H1 (cell line): ENCODE data around the gene SPOP. TPM values are rescaled to one million over a fixed set of nuclear protein-coding genes. Genes with fewer than 3 reads are reported as not detected.

Experiments
- KDM1A ChIP-seq: fragments of 200-600, 300-600 bp; sonication (generic); IDR thresholded peaks from 2 replicates; pipeline ENCODE4 v1.7.1; 2016; ENCODE audit warnings: mild to moderate bottlenecking, low read length, borderline replicate concordance
- SP1 ChIP-seq: IDR thresholded peaks from 2 replicates; pipeline ENCODE4 v1.6.1; 2011; ENCODE audit warnings: low read depth, low read length
- polyA plus RNA-seq, 7 experiments: library from polyadenylated mRNA; depleted of rRNA in 3 of 7; stranded (reverse) in 5 of 7; unstranded in 2 of 7; fragments of >200 nt in 5 of 7; fragments of 200-250 nt in 2 of 7; gene quantifications; 1 replicate in 5 of 7; 2 replicates in 1 of 7; 4 replicates in 1 of 7; pipeline versions ENCODE4 v1.2.1 to v1.2.3, GENCODE V29; 2011 to 2013; ENCODE audit warnings: missing spikeins in 2 of 7, mixed read lengths in 2 of 7
- total RNA-seq: library from RNA; stranded (reverse); fragmentation: NEBNext Ultra II Directional; extraction: Animal tissue kit (Norgen Biotek cat#: 25700); gene quantifications from 2 replicates; pipeline ENCODE4 v1.2.1, GENCODE V29; 2021

SPOP gene
- total and polyA plus RNA-seq, 2 of the 8 experiments (the other 6 are each of a cell fraction or from before 2014, with no cell fraction given) = 13.3 to 25.6 TPM

DNA sequence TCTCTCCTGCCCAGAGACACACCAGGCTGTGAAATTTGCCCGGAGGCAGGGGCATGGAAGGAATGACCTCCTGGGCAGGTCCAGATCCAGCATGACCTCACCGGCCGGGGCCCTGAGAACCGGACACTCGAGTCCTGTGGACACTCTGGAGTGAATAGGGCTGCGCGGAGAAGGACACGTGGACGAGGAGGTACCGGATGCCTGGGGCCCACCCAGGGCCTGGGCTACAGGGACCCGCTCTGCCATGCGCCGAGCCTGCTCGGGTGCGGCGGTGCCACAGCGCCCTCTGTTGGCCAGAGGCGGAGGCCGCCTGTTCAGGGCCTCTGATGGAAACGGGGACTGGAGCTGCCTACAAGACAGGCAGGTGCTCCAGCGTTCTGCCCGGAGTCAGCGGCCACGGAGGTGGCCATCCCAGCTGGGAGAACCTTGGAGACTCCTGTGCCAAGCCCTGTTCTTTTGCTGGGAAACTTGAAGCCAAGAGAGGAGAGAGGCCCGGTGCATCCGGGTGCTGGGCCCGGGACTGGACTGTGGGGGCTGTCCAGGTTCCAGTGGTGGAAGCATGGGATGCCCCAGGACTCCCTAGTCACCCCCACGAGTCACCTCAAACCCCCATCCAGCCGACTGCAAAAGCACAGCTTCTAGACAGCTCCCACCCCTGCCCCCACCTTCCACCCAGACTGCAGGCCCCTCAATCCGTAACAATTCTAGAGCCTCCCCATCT is 121.5 kb downstream of the SPOP start (continued):
- TF ChIP-seq KDM1A (no peak), SP1 (no peak)
- TF ChIP-seq, all 59 proteins: peak for 17
